IPS-15b (cell line): ENCODE results near the gene ZNF792.
"Not testable (repeated sequence)": the region's sequence is repeated elsewhere in the genome, so short reads cannot be mapped to it uniquely, and the experiment has no call there.

Experiments used
- H3K27me3 ChIP-seq: one replicate; pipeline ENCODE4 v1.6.1; 2013; ENCODE audit warnings: low read length; ENCODE audit not compliant: control insufficient read depth, insufficient read depth
- H3K36me3 ChIP-seq: one replicate; pipeline ENCODE4 v1.6.1; 2013; ENCODE audit warnings: low read length; ENCODE audit not compliant: control insufficient read depth, insufficient read depth
- H3K4me1 ChIP-seq: one replicate; pipeline ENCODE4 v1.6.1; 2013; ENCODE audit warnings: mild to moderate bottlenecking, low read length; ENCODE audit not compliant: control insufficient read depth, insufficient read depth
- H3K4me3 ChIP-seq: one replicate; pipeline ENCODE4 v1.5.1; 2013; ENCODE audit warnings: low read depth, low read length
- H3K9ac ChIP-seq: one replicate; pipeline ENCODE4 v1.6.1; 2013; ENCODE audit warnings: low read depth, mild to moderate bottlenecking, low read length
- H3K9me3 ChIP-seq: one replicate; pipeline ENCODE4 v1.6.1; 2013; ENCODE audit warnings: mild to moderate bottlenecking, low read length; ENCODE audit not compliant: control insufficient read depth, insufficient read depth

Gene ZNF792

GRCh38 chr19:34926685-34927375 lies 37.2 kb downstream of the ZNF792 start, which contains the start of gene ZNF30:
TSS of gene ZNF30 (plus strand) at chr19:34926903. CDS start at chr19:34929948, 3,045 bp downstream.
- Histone ChIP-seq H3K4me3 (peak within 1 kb of the TSS; percentile 82), H3K9me3 (peaks cover 4% of the 10 kb centered on the region), H3K4me1 (no peaks in the 10 kb centered on the region), H3K36me3 (peaks cover 4% of the 10 kb centered on the region), H3K9ac (peak within 1 kb of the TSS; percentile 66), H3K27me3 (no peaks in the 10 kb centered on the region)

- peaks cover 4% of the 10 kb centered on the region for H3K9me3 ChIP-seq
- H3K4me3 ChIP-seq = no peak overlapping the region
- H3K9ac ChIP-seq = no peak overlapping the region
- H3K36me3 ChIP-seq = no peaks in the 10 kb centered on the region
- H3K4me1 ChIP-seq = no peaks in the 10 kb centered on the region
- no peaks in the 10 kb centered on the region for H3K27me3 ChIP-seq
These were observed 37.7 kb downstream of the ZNF792 start for GRCh38 chr19:34926361-34926684.

GRCh38 chr19:34925278-34925855 lies 38.7 kb downstream of the ZNF792 start:
- Histone ChIP-seq H3K36me3 (no peaks in the 10 kb centered on the region), H3K4me3 (no peak overlapping the region), H3K27me3 (no peaks in the 10 kb centered on the region), H3K9me3 (peaks cover 4% of the 10 kb centered on the region), H3K4me1 (no peaks in the 10 kb centered on the region), H3K9ac (no peak overlapping the region)

GRCh38 chr19:34920090-34920786 lies 43.8 kb downstream of the ZNF792 start:
- H3K9me3 ChIP-seq, H3K36me3 ChIP-seq, H3K4me1 ChIP-seq, H3K9ac ChIP-seq, H3K27me3 ChIP-seq, H3K4me3 ChIP-seq: not testable (repeated sequence)

GRCh38 chr19:34918190-34918589 lies 45.8 kb downstream of the ZNF792 start:
- Histone ChIP-seq H3K9ac (no peak overlapping the region), H3K36me3 (no peaks in the 10 kb centered on the region), H3K4me3 (no peak overlapping the region), H3K9me3 (peaks cover 5% of the 10 kb centered on the region), H3K4me1 (no peaks in the 10 kb centered on the region), H3K27me3 (no peaks in the 10 kb centered on the region)

- not testable (repeated sequence) for H3K9me3 ChIP-seq, H3K36me3 ChIP-seq, H3K9ac ChIP-seq, H3K27me3 ChIP-seq, H3K4me3 ChIP-seq, H3K4me1 ChIP-seq
These were observed 46.9 kb downstream of the ZNF792 start for GRCh38 chr19:34917144-34917543.

- Histone ChIP-seq H3K36me3 (no peaks in the 10 kb centered on the region), H3K9me3 (no peaks in the 10 kb centered on the region), H3K4me3 (no peak overlapping the region), H3K9ac (no peak overlapping the region), H3K4me1 (no peaks in the 10 kb centered on the region), H3K27me3 (peaks cover 23% of the 10 kb centered on the region)
These were observed 53.3 kb downstream of the ZNF792 start for GRCh38 chr19:34910770-34911169.
